Measurements from ENCODE around the gene BCAN. TPM values are rescaled to one million over a fixed set of nuclear protein-coding genes. Genes with fewer than 3 reads are reported as not detected.

BCAN gene
- total and polyA plus RNA-seq, 2 experiments from 2014 or later: 2.3 to 5.5 TPM

- H3K27ac Mint-ChIP-seq: no peak overlapping the region
Observed at GRCh38 chr1:156671804-156672203, 29.9 kb downstream of the BCAN start.

More at GRCh38 chr1:156671804-156672203, 29.9 kb downstream of the BCAN start:
- peaks cover 33% of the 10 kb centered on the region for H3K27me3 Mint-ChIP-seq (ENCODE audit: insufficient read depth, low read depth, poor library complexity)
- Histone ChIP-seq H4K20me1 (replicated peaks; ENCODE audit: insufficient read depth) (no peaks in the 10 kb centered on the region; the same call in 1 of the 2 replicates), H3K4me2 (no peak overlapping the region), H3K4me3 (no peak overlapping the region), H3K36me3 (ENCODE audit: insufficient read depth) (peaks cover 19% of the 10 kb centered on the region), H3K27me3 (ENCODE audit: insufficient read depth) (peaks cover 15% of the 10 kb centered on the region), H3K79me2 (replicated peaks; ENCODE audit: insufficient read depth) (peaks cover 47% of the 10 kb centered on the region), H3F3A (replicated peaks; ENCODE audit: low read depth) (peaks cover 32% of the 10 kb centered on the region; the same call in 1 of the 2 replicates), H2AFZ (no peak overlapping the region), H3K4me1 (ENCODE audit: insufficient read depth) (peaks cover 67% of the 10 kb centered on the region), H3K9me2 (ENCODE audit: insufficient read depth) (peaks cover 12% of the 10 kb centered on the region), H3K27ac (ENCODE audit: low read depth) (no peak overlapping the region)
- H3K36me3 Mint-ChIP-seq (ENCODE audit: low read depth): peaks cover 48% of the 10 kb centered on the region
- DNase-seq (ENCODE audit: low spot score) (no peak), ATAC-seq (no peak)
- H3K4me1 Mint-ChIP-seq: peaks cover 82% of the 10 kb centered on the region
- TF ChIP-seq EZH2 (IDR thresholded peaks at IDR 0.05; ENCODE audit: low read depth, unreplicated experiment): no peak
- no peak for TF ChIP-seq STAT1 (IDR thresholded peaks at IDR 0.05; ENCODE audit: unreplicated experiment)
- no peak for TF ChIP-seq ZNF462 (CRISPR knock-in tag; IDR thresholded peaks at IDR 0.05)
- no peak for TF ChIP-seq JUNB (IDR thresholded peaks at IDR 0.05; ENCODE audit: unreplicated experiment)
- TF ChIP-seq EZH2phosphoT487 (IDR thresholded peaks at IDR 0.05; ENCODE audit: unreplicated experiment): no peak
- TF ChIP-seq CREB1 (CRISPR knock-in tag; IDR thresholded peaks at IDR 0.05; ENCODE audit: low read depth): no peak
- no peak for TF ChIP-seq ZNF114 (CRISPR knock-in tag; IDR thresholded peaks at IDR 0.05)
- no peak for TF ChIP-seq ZNF331 (CRISPR knock-in tag; IDR thresholded peaks at IDR 0.05; ENCODE audit: low read depth)
- TF ChIP-seq POLR2AphosphoS5 (IDR thresholded peaks at IDR 0.05; ENCODE audit: low read depth): no peak
- no peak for TF ChIP-seq NANOG (IDR thresholded peaks at IDR 0.05; ENCODE audit: borderline replicate concordance)
- no peak overlapping the region; the same call in 2 of the 3 replicates for H3K4me3 Mint-ChIP-seq
- H3K9me3 Mint-ChIP-seq: peaks cover 9% of the 10 kb centered on the region

Measured in GM23338 (cell line).